ENCODE results near the gene IQGAP3. TPM values are rescaled to one million over a fixed set of nuclear protein-coding genes. Genes with fewer than 3 reads are reported as not detected.

IQGAP3 gene
- total and polyA plus RNA-seq, 2 experiments from 2014 or later = 11.9 to 31.8 TPM

GRCh38 chr1:156478250-156478627 is 94.1 kb downstream of the IQGAP3 start:
- Histone ChIP-seq H3K79me2 (replicated peaks; ENCODE audit: insufficient read depth) (no peaks in the 10 kb centered on the region), H4K20me1 (replicated peaks; ENCODE audit: insufficient read depth) (no peaks in the 10 kb centered on the region; the same call in 1 of the 2 replicates), H3K36me3 (ENCODE audit: insufficient read depth) (peaks cover 10% of the 10 kb centered on the region; the same call in 1 of the 2 replicates), H3K4me3 (no peak overlapping the region), H3K27ac (ENCODE audit: low read depth) (no peak overlapping the region), H3F3A (replicated peaks; ENCODE audit: low read depth) (peaks cover 17% of the 10 kb centered on the region; the same call in 1 of the 2 replicates), H3K4me2 (no peak overlapping the region), H3K27me3 (ENCODE audit: insufficient read depth) (no peaks in the 10 kb centered on the region), H3K9me2 (ENCODE audit: insufficient read depth) (no peaks in the 10 kb centered on the region), H3K4me1 (ENCODE audit: insufficient read depth) (peaks cover 19% of the 10 kb centered on the region), H2AFZ (no peak overlapping the region)
- no peak for TF ChIP-seq ZNF462 (CRISPR knock-in tag; IDR thresholded peaks at IDR 0.05)
- TF ChIP-seq POLR2AphosphoS5 (IDR thresholded peaks at IDR 0.05; ENCODE audit: low read depth) = no peak
- TF ChIP-seq ZNF331 (CRISPR knock-in tag; IDR thresholded peaks at IDR 0.05; ENCODE audit: low read depth) = no peak
- no peak for TF ChIP-seq JUNB (IDR thresholded peaks at IDR 0.05; ENCODE audit: unreplicated experiment)
- no peak for TF ChIP-seq NANOG (IDR thresholded peaks at IDR 0.05; ENCODE audit: borderline replicate concordance)
- TF ChIP-seq STAT1 (IDR thresholded peaks at IDR 0.05; ENCODE audit: unreplicated experiment) = no peak
- no peak for TF ChIP-seq CTCF (conservative IDR thresholded peaks at IDR 0.05; ENCODE audit: low read depth in 2 of 2)
- TF ChIP-seq EZH2 (IDR thresholded peaks at IDR 0.05; ENCODE audit: low read depth, unreplicated experiment) = no peak
- TF ChIP-seq EZH2phosphoT487 (IDR thresholded peaks at IDR 0.05; ENCODE audit: unreplicated experiment) = no peak
- H3K36me3 Mint-ChIP-seq (ENCODE audit: low read depth) = peaks cover 65% of the 10 kb centered on the region
- no peak overlapping the region for H3K27ac Mint-ChIP-seq
- H3K4me3 Mint-ChIP-seq = no peak overlapping the region
- H3K9me3 Mint-ChIP-seq = no peaks in the 10 kb centered on the region
- DNase-seq (ENCODE audit: low spot score) (no peak), ATAC-seq (no peak)
- H3K4me1 Mint-ChIP-seq = peaks cover 37% of the 10 kb centered on the region
- peaks cover 30% of the 10 kb centered on the region for H3K27me3 Mint-ChIP-seq (ENCODE audit: insufficient read depth, low read depth, poor library complexity)

All from GM23338 (cell line).